A549 treated with CpdA at 1 μM for 4 hours (cell line): Measurements from ENCODE around the gene BMPER. TPM values are rescaled to one million over a fixed set of nuclear protein-coding genes. Genes with fewer than 3 reads are reported as not detected.

Experiments
- total RNA-seq: library from RNA; stranded (reverse); fragments of 200-300 nt; extraction: Qiagen RNA extraction; gene quantifications from 5 replicates; pipeline ENCODE4 v1.2.3, GENCODE V29; 2022; ENCODE audit warnings: low read depth

Gene BMPER
- 7.2 to 12.3 TPM (median 8.3 TPM) in 5 replicates for total RNA-seq

DNA sequence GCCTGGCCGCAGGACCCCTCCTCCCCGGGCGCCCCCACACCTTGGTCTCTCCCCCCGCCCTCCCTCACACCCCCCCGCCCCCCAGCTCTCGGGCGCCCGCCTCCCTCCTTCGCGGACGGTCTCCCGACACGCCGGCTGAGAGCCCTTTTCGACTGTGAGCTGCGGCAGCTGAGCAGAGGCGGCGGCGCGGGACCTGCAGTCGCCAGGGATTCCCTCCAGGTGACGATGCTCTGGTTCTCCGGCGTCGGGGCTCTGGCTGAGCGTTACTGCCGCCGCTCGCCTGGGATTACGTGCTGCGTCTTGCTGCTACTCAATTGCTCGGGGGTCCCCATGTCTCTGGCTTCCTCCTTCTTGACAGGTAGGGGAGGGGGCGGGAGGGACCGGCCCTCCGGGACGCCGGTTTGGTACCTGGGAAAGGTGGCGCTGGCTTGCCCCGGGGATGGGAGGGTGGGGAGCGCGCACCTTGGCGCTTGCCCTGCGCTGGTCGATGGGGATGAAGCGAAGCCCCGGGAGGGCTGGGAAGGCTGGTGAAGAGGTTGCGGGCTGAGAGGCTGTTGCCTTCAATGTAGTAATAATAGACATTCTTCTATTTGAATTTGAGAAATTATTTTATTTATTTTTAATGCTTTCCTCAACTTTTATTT, at the start of gene BMPER:
Gene BMPER, plus strand, starts transcription at position 151 of the 644 bp plus-strand sequence. Its CDS starts 75 bp downstream, at position 226.

